Uterus (tissue), 4 donors: ENCODE data around the gene VSTM2L. TPM values are rescaled to one million over a fixed set of nuclear protein-coding genes. Genes with fewer than 3 reads are reported as not detected.

Experiments
- DNase-seq, 2 donors: peaks; one replicate each; pipeline ENCODE4 v3.0.0-alpha.2; 2019 to 2020
- H3K27ac ChIP-seq, 2 donors: fragments of 200-600 bp; sonication (generic); 1 replicate in 1 of 2; 2 replicates in 1 of 2; pipeline ENCODE4 v1.5.1; 2016 to 2018
- H3K27me3 ChIP-seq, 2 donors: fragments of 200-600 bp; sonication (generic); one replicate each; pipeline ENCODE4 v1.5.1; 2018 to 2019; ENCODE audit warnings: control low read depth in 1 of 2
- H3K36me3 ChIP-seq, 2 donors: fragments of 200-600 bp; sonication (generic); one replicate each; pipeline ENCODE4 v1.5.1; 2019; ENCODE audit warnings: control low read depth in 1 of 2
- H3K4me1 ChIP-seq, 2 donors: fragments of 200-600 bp; sonication (generic); one replicate each; pipeline ENCODE4 v1.5.1; 2018 to 2019; ENCODE audit warnings: control low read depth in 1 of 2
- H3K4me3 ChIP-seq, 2 donors: fragments of 200-600 bp; sonication (generic); 1 replicate in 1 of 2; 2 replicates in 1 of 2; pipeline ENCODE4 v1.5.1; 2018 to 2019; ENCODE audit warnings: mild to moderate bottlenecking in 1 of 2
- H3K9me3 ChIP-seq, 2 donors: fragments of 200-600 bp; sonication (generic); one replicate each; pipeline ENCODE4 v1.5.1; 2019; ENCODE audit warnings: control low read depth in 1 of 2
- POLR2A ChIP-seq, 2 donors: fragments of 450-650 bp; IDR thresholded peaks; one replicate each; pipeline ENCODE4 v1.6.1; 2016; ENCODE audit warnings: antibody characterized with exemption in 2 of 2, mild to moderate bottlenecking in 1 of 2, moderate library complexity in 1 of 2
- intact Hi-C: fragments of 100-400 bp; cut with DNase I; formaldehyde crosslinking; loops from one replicate; pipeline ENCODE4 v1.15.1; 2023; ENCODE audit warnings: low total_unique reads
- total RNA-seq, 4 donors: library from RNA; depleted of rRNA in 3 of 4; stranded (reverse); fragments of >200 nt in 3 of 4; gene quantifications; one replicate each; pipeline versions ENCODE4 v1.1.0 to v1.2.4, GENCODE V29; 2014 to 2023
- TF ChIP-seq, protein P1 (sequence below), 4 experiments: fragments of 200-600 bp in 2 of 4; fragments of 450-650 bp in 2 of 4; sonication (generic) in 2 of 4; IDR thresholded peaks; one replicate each; pipeline ENCODE4 v1.5.1; 2016 to 2019; ENCODE audit warnings: antibody characterized with exemption in 4 of 4, mild to moderate bottlenecking in 2 of 4, moderate library complexity in 1 of 4
- donor health status: DM: yes; HTN: yes; CAD: no.

VSTM2L gene
- total RNA-seq, 4 donors from 2014 or later = 0.29 to 5.7 (median 0.73) TPM

DNA sequence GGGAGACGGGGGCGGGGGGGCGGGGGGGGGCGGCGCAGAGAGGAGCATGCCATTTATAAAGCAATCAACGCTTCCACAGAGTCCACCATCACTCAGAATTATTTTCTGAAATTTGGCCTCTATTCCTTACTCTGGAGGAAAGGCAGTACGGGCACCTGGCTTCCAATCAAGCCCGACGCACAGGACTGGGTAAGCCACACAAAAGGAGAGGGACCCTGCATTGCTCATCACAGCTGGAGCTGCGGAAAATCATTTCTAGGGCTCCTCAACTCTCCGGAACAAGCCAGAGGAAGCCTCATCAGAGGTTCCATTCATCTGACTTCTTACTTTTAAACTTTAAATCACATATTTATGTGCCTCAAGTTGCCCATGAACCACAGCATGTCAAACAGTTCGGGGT is 74.4 kb downstream of the VSTM2L start:
- Histone ChIP-seq H3K9me3 (no peaks in the 10 kb centered on the region), H3K36me3 (no peaks in the 10 kb centered on the region), H3K4me3 (no peak overlapping the region), H3K27ac (no peak overlapping the region), H3K4me1 (no peaks in the 10 kb centered on the region), H3K27me3 (no peaks in the 10 kb centered on the region)
- intact Hi-C loops = no loop called here
- DNase-seq = no peak
- TF ChIP-seq POLR2A (IDR thresholded peaks at IDR 0.05) = no peak
- TF ChIP-seq, protein P1, sequence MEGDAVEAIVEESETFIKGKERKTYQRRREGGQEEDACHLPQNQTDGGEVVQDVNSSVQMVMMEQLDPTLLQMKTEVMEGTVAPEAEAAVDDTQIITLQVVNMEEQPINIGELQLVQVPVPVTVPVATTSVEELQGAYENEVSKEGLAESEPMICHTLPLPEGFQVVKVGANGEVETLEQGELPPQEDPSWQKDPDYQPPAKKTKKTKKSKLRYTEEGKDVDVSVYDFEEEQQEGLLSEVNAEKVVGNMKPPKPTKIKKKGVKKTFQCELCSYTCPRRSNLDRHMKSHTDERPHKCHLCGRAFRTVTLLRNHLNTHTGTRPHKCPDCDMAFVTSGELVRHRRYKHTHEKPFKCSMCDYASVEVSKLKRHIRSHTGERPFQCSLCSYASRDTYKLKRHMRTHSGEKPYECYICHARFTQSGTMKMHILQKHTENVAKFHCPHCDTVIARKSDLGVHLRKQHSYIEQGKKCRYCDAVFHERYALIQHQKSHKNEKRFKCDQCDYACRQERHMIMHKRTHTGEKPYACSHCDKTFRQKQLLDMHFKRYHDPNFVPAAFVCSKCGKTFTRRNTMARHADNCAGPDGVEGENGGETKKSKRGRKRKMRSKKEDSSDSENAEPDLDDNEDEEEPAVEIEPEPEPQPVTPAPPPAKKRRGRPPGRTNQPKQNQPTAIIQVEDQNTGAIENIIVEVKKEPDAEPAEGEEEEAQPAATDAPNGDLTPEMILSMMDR (IDR thresholded peaks at IDR 0.05) = no peak

DNA sequence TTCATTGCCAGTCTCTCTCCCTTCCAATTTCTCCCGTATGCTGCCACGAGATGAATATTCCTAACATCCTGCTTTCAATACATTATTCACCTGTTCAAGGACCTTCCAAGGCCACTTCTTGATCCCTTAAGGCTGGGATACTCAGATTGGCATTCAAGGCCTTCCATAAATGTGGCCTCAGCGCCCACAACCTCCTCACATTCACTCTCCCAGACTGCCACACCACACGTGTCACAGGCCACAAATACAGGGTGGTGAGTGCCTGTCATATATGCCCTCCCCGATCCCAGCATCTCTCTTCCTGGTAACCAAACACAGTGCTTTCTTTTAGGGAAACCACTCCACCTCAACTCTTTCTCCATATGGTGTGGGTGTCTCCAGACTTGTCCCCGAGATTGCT is 74.9 kb downstream of the VSTM2L start:
- no peaks in the 10 kb centered on the region for H3K4me1 ChIP-seq
- no peak overlapping the region for H3K4me3 ChIP-seq
- H3K27me3 ChIP-seq = no peaks in the 10 kb centered on the region
- TF ChIP-seq POLR2A (IDR thresholded peaks at IDR 0.05) = no peak
- TF ChIP-seq, protein P1 (IDR thresholded peaks at IDR 0.05) = no peak
- no peak overlapping the region for H3K27ac ChIP-seq
- intact Hi-C loops = no loop called here
- no peaks in the 10 kb centered on the region for H3K9me3 ChIP-seq
- H3K36me3 ChIP-seq = no peaks in the 10 kb centered on the region
- no peak for DNase-seq

DNA sequence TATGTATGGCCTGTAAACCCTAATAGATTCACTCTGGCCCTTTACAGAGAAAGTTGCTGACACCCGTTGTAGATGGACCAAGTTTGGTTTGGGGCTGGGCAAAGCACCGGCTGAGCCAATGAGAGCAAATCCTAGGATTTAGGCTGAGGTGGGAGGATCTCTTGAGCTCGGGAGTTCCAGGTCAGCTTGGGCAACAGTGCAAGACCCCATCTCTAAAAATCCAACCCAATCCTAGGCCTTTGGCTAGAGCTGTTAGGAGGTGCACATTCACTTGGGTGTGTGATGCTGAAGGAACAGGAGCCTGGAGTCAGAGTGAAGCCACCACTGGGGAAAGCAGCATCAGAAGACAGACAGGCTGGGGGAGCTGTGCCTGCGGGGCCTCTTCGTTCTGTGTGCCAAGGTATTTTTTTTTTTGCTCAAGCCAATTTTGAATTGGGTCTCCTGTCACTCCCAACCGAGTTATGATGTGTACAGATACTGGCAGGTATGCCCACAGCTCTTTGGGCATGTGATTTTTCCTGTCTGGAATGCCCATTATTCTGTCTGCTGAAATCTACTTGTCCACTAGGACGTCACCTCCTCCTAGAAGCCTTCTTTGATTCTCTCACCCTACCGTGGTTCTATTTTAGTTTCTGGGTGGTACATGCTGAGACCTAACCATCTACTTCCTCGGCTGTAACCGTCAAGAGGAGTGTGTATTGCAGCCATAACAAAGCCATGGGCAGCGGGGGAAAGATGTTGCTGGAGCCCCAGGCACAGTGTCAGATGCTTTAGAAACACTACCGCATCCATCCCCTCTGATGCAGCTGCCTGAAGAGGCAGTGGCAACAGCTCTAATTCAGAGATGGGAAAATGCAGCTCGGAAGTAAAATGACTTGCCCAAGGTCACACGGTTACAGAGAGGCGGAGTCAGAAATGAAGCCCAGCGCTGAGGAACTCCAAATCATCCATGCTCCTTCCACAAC is 76.4 kb downstream of the VSTM2L start:
- intact Hi-C loops = no loop called here
- H3K27me3 ChIP-seq = no peaks in the 10 kb centered on the region
- no peaks in the 10 kb centered on the region for H3K9me3 ChIP-seq
- H3K27ac ChIP-seq = no peak overlapping the region
- no peaks in the 10 kb centered on the region for H3K36me3 ChIP-seq
- H3K4me1 ChIP-seq = no peaks in the 10 kb centered on the region
- no peak overlapping the region for H3K4me3 ChIP-seq
- TF ChIP-seq, protein P1 (IDR thresholded peaks at IDR 0.05) = no peak
- TF ChIP-seq POLR2A (IDR thresholded peaks at IDR 0.05) = no peak
- no peak for DNase-seq

DNA sequence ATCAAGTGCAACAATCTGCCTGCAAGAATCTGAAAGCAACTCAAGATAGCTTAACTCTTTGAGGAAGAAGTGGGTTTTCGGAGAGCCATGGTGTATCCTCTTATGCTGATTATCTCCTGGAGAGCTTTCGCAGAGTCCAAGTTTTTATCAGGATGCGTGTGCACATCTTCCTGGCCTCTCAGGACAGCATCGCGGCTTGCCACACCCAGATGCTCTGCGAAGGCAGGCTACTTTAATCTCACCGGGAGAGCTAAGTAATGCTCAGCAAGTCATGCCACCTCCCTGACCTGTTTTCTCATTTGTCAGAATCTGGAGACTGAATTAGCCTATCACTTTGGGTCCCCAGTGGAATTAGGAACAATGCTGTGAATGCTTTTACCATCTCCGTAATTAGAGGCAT is 77.5 kb downstream of the VSTM2L start:
- H3K9me3 ChIP-seq = no peaks in the 10 kb centered on the region
- H3K4me1 ChIP-seq = no peaks in the 10 kb centered on the region
- DNase-seq = no peak
- no peak overlapping the region for H3K4me3 ChIP-seq
- TF ChIP-seq POLR2A (IDR thresholded peaks at IDR 0.05) = no peak
- TF ChIP-seq, protein P1 (IDR thresholded peaks at IDR 0.05) = no peak
- no peaks in the 10 kb centered on the region for H3K27me3 ChIP-seq
- no peaks in the 10 kb centered on the region for H3K36me3 ChIP-seq
- H3K27ac ChIP-seq = no peak overlapping the region
- intact Hi-C loops = no loop called here

DNA sequence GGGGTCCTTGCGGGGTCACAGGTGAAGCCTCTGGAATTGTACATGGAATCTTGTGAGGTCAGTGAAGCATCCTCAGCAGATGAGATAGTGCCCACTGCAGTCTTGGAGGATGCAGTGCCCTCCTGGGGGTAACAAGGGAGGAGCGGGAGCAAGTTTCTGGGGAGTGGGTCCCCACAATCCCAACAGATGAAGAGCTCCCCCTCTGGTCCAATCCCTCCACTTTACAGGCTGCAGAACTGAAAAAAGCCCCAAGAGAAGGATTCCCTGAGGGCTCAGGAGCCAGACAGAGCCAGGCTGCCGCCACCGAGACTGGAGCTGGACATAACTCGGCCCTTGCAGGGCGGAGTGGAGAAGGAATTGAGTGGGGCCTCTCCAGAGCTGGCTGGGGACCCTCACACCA is 77.9 kb downstream of the VSTM2L start:
- Histone ChIP-seq H3K9me3 (no peaks in the 10 kb centered on the region), H3K27ac (no peak overlapping the region), H3K4me3 (no peak overlapping the region), H3K27me3 (no peaks in the 10 kb centered on the region), H3K36me3 (no peaks in the 10 kb centered on the region), H3K4me1 (no peaks in the 10 kb centered on the region)
- intact Hi-C loops = no loop called here
- no peak for TF ChIP-seq POLR2A (IDR thresholded peaks at IDR 0.05)
- TF ChIP-seq, protein P1 (IDR thresholded peaks at IDR 0.05) = no peak
- DNase-seq = no peak
